ENCODE results near the gene PHF23. TPM values are rescaled to one million over a fixed set of nuclear protein-coding genes. Genes with fewer than 3 reads are reported as not detected.

Gene PHF23
- total RNA-seq, 1 experiment from 2014 or later: 45.8 TPM

DNA sequence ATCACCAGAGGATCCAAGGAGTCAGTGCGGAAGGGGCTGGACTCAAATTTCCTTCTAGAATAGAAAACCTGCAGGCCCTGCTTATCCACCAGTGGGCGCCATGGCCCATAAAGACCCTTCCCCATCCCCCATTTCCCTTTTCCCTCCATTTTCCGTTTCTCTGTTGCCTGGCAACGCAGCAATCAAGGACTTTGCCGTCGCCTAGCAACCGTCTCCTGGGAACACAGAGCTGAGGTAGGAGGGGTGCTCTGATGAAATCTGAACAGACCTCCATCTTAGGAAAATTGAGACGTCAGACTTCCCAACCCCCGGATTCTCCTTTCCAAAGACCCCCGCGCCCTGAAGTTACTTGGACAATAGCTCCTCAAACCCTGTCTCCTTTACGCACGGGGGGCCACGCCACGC is 25.4 kb downstream of the PHF23 start (continued):
- TF ChIP-seq PRDM15 (CRISPR knock-in tag; IDR thresholded peaks at IDR 0.05): no peak
- no peak for TF ChIP-seq ZSCAN18 (CRISPR knock-in tag; IDR thresholded peaks at IDR 0.05)

DNA sequence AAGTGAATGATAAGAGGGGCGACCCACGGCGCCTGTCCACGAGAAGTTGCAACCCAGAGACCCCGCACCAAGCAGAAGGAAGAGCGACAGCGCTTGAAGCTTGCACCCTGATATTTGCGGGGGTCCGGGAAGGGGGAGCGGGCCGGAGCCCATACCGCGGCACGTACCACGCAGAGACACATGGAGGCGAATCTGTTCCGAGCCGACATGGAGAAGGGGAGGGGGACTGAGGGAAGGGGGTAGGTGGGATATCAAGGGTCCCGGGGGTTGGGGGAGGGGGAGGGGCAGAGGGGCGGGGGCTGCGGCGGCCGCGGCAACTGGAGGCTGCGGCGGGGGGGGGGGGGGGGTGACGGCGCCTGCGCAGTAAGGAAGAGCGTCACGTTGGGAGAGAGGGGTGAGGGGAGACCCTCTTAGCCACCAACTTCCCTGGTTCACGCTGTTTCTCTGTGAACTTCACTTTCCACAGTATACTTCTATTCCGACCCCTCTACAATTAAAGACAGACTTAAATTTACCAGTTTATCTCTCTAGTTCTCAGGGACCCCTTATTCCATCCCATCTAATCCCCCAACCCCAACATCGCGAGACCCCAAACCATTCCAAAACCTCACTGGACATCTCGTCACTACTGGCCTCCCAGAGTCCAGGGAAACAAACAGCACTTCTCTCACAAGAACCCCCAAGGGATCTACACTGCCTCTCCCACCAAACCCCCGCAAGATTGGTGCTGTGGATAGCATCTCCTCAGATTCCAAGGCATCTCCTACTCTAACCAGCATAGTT is 27.6 kb downstream of the PHF23 start:
- no peaks in the 10 kb centered on the region for H3K9me3 Mint-ChIP-seq
- H3K4me3 Mint-ChIP-seq: peak overlapping the region; percentile 74
- CTCF ChIA-PET: no interaction called here
- no peak for DNase-seq (ENCODE audit: low spot score)
- H3K36me3 Mint-ChIP-seq: no peaks in the 10 kb centered on the region
- no peaks in the 10 kb centered on the region for H3K27me3 Mint-ChIP-seq (ENCODE audit: low read depth)
- ATAC-seq: no peak
- H3K4me1 Mint-ChIP-seq: peaks cover 61% of the 10 kb centered on the region
- TF ChIP-seq, protein P1, sequence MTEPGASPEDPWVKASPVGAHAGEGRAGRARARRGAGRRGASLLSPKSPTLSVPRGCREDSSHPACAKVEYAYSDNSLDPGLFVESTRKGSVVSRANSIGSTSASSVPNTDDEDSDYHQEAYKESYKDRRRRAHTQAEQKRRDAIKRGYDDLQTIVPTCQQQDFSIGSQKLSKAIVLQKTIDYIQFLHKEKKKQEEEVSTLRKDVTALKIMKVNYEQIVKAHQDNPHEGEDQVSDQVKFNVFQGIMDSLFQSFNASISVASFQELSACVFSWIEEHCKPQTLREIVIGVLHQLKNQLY (CRISPR knock-in tag; IDR thresholded peaks at IDR 0.05): no peak
- TF ChIP-seq RORB (CRISPR knock-in tag; IDR thresholded peaks at IDR 0.05) (no peak), ETV6 (CRISPR knock-in tag; IDR thresholded peaks at IDR 0.05) (no peak), GRHL2 (CRISPR knock-in tag; IDR thresholded peaks at IDR 0.05; ENCODE audit: insufficient replicate concordance, severe bottlenecking) (no peak), ATF3 (CRISPR knock-in tag; conservative IDR thresholded peaks at IDR 0.05) (no peak), FOXK1 (CRISPR knock-in tag; IDR thresholded peaks at IDR 0.05) (no peak), ZNF317 (CRISPR knock-in tag; IDR thresholded peaks at IDR 0.05; ENCODE audit: borderline replicate concordance, low read depth) (no peak), KAT7 (CRISPR knock-in tag; IDR thresholded peaks at IDR 0.05; ENCODE audit: borderline replicate concordance) (no peak), NR2C2 (CRISPR knock-in tag; IDR thresholded peaks at IDR 0.05) (no peak), RELA (CRISPR knock-in tag; IDR thresholded peaks at IDR 0.05; ENCODE audit: borderline replicate concordance) (no peak), GTF2I (CRISPR knock-in tag; conservative IDR thresholded peaks at IDR 0.05) (no peak)
- TF ChIP-seq, protein P2, sequence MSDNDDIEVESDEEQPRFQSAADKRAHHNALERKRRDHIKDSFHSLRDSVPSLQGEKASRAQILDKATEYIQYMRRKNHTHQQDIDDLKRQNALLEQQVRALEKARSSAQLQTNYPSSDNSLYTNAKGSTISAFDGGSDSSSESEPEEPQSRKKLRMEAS (CRISPR knock-in tag; IDR thresholded peaks at IDR 0.05): no peak
- TF ChIP-seq, protein P3, sequence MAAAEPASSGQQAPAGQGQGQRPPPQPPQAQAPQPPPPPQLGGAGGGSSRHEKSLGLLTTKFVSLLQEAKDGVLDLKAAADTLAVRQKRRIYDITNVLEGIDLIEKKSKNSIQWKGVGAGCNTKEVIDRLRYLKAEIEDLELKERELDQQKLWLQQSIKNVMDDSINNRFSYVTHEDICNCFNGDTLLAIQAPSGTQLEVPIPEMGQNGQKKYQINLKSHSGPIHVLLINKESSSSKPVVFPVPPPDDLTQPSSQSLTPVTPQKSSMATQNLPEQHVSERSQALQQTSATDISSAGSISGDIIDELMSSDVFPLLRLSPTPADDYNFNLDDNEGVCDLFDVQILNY (CRISPR knock-in tag; IDR thresholded peaks at IDR 0.05): no peak
- POLR2A ChIA-PET: no interaction called here
- peak overlapping the region; percentile 7; the same call in 1 of the 2 replicates for H3K27ac Mint-ChIP-seq
